ENCODE measurements around the gene ANAPC2. TPM values are rescaled to one million over a fixed set of nuclear protein-coding genes. Genes with fewer than 3 reads are reported as not detected.

Gene ANAPC2
- polyA plus RNA-seq, 6 donors from 2014 or later, result 6.1 to 9.3 (median 7.5) TPM

DNA sequence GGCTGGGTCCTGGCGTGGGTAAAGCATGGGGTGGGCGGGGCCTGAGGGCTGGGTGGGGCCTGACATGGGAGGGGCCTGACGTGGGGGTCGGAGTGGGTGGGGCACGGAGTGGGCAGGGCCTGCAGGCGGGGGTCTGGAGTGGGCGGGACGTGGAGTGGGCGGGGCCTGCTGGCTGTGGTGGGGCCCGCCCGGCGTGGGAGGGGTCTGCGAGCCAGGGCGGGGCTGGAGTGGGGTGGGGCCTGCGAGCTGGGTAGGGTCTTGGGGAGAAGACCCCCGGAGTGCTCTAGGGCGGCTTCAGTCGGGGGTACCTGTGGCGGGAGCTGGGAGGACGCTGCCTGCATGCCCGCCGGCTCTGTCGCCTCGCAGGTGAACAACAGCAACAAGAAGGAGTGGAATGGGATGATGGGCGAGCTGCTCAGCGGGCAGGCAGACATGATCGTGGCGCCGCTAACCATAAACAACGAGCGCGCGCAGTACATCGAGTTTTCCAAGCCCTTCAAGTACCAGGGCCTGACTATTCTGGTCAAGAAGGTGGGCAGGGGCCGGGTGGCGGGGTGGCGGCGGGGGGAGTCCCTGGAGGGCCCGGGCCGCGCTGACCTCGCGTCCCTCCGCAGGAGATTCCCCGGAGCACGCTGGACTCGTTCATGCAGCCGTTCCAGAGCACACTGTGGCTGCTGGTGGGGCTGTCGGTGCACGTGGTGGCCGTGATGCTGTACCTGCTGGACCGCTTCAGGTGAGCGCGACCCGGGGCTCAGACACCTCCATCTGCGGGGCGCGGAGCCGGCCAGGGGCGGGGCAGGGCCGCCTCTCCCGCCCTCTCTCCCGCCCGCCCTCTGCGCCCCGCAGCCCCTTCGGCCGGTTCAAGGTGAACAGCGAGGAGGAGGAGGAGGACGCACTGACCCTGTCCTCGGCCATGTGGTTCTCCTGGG, 26.5 kb downstream of the ANAPC2 start:
- no peak for DNase-seq
- peaks cover 23 to 81% (median 74%) of the 10 kb centered on the region in 3 donors for H3K27me3 Mint-ChIP-seq
- peaks cover 19 to 21% (median 19%) of the 10 kb centered on the region in 3 donors for H3K4me1 Mint-ChIP-seq
- H3K36me3 Mint-ChIP-seq, result no peaks in the 10 kb centered on the region
- peaks cover 0 to 1% (median 0%) of the 10 kb centered on the region in 7 donors for H3K9me3 Mint-ChIP-seq
- no peak overlapping the region for H3K27ac Mint-ChIP-seq
- H3K4me3 Mint-ChIP-seq, result peak overlapping the region in 2 of 8 donors; percentile 20 to 47
- ATAC-seq (ENCODE audit: low read depth in 2 of 2), result no peak

DNA sequence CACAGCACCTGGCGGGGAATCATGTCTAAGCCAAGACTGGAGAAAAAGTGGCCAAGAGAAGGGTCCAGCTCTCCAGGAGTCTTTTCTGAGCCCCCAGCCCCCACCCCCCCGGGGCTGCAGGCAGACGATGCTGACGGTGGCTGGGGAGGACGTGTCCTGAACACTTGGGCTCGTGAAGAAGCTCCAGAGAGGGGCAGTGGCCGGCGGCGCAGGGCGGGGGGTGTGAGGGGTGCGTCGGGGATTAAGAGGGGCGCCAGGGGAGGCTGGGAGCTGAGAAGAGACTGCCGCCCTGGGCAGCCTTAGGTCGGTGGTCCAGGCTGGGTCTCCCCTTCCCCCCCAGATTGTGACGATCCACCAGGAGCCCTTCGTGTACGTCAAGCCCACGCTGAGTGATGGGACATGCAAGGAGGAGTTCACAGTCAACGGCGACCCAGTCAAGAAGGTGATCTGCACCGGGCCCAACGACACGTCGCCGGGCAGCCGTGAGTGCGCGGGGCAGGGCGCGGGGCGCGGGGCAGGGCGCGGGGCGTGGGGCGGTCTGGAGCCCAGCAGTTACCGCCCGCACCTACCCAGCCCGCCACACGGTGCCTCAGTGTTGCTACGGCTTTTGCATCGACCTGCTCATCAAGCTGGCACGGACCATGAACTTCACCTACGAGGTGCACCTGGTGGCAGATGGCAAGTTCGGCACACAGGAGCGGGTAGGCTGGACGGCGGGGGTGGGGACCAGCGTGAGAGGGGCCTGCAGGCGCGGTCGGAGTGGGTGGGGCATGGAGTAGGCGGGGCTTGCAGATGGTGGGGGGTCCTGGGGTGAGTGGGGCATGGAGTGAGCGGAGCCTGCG, 27.4 kb downstream of the ANAPC2 start:
- Mint-ChIP-seq H3K27ac (no peak overlapping the region), H3K27me3 (peaks cover 23 to 81% (median 65%) of the 10 kb centered on the region in 3 donors), H3K4me3 (no peak overlapping the region), H3K4me1 (peaks cover 17 to 30% (median 19%) of the 10 kb centered on the region in 3 donors), H3K36me3 (no peaks in the 10 kb centered on the region), H3K9me3 (no peaks in the 10 kb centered on the region)
- DNase-seq, result no peak
- ATAC-seq (ENCODE audit: low read depth in 2 of 2), result peak in 1 of 2 donors; percentile 12

DNA sequence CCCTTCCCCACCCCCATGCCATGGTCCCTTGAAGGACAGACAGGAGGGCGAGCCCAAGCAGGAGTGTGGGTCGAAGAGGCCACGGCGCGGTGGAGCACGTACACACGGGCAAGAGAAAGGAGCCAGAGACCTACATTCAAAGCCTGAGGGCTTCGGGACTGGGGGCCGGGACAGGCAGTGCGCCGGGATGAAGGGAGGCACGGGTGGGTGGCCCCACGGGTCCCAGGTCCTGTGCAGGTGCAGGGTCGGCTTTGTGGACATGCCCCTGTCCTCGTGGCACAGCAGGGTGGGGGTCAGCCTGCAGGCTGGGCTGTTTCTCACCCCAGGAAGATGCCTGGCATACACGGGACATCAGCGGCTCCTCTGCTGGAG, 28.3 kb downstream of the ANAPC2 start:
- Mint-ChIP-seq H3K27me3 (peaks cover 26 to 81% (median 56%) of the 10 kb centered on the region in 3 donors), H3K9me3 (no peaks in the 10 kb centered on the region), H3K4me3 (no peak overlapping the region), H3K4me1 (peaks cover 17 to 30% (median 19%) of the 10 kb centered on the region in 3 donors), H3K27ac (peak overlapping the region in 1 of 6 donors; percentile 89), H3K36me3 (no peaks in the 10 kb centered on the region)
- ATAC-seq (ENCODE audit: low read depth in 2 of 2) (no peak), DNase-seq (no peak)

DNA sequence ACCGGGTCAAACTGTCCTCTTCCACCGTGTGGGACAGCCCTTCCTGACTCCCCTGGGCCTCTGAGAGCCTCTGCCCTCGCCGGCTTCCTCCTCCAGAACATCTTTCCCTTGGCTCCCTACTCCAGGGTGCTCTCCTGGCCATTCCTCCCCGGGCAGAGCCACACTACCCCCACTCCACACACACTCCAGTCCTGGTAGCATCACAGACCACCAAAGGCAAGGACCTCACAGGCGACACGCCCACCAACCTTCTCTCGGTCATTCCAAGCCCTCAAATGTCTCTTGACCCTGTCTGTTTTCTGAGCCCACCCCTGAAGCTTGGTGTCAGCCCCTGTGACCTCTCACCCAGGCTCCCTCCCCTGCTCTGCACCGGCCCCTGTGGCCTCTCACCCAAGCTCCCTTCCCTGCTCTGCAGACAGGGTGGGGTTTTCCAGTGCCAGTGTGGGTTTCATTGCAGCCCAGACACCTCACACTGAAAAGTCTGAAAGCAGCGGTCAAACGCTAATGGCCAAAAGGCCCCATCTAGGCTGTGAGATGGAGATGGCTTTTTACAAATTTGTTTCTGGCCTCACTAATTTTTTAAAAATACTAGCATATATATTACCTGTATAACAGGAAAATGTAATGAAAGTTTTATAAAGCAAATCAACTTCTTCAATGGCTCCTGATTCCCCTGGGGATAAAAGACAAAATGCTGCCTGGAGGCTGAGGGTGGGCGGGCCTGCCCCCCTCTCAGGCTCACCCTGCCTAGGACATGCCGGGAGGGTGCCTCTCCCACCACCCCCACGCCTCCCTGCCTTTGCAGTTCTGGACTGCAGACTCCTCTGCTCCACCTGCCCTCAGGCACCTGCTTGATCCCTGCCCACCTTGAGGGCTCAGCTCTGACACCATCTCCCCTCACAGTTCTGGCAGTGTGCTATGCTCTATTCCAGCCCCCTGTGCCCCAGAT, 29.0 kb downstream of the ANAPC2 start:
- no peaks in the 10 kb centered on the region for H3K36me3 Mint-ChIP-seq
- DNase-seq (no peak), ATAC-seq (ENCODE audit: low read depth in 2 of 2) (no peak)
- H3K4me1 Mint-ChIP-seq, result peaks cover 17 to 30% (median 19%) of the 10 kb centered on the region in 3 donors
- peak overlapping the region in 4 of 6 donors; percentile 31 to 89 (median 36) for H3K27ac Mint-ChIP-seq
- H3K9me3 Mint-ChIP-seq, result no peaks in the 10 kb centered on the region
- H3K4me3 Mint-ChIP-seq, result peak overlapping the region in 2 of 8 donors; percentile 3 to 17
- peaks cover 30 to 80% (median 49%) of the 10 kb centered on the region in 3 donors for H3K27me3 Mint-ChIP-seq

DNA sequence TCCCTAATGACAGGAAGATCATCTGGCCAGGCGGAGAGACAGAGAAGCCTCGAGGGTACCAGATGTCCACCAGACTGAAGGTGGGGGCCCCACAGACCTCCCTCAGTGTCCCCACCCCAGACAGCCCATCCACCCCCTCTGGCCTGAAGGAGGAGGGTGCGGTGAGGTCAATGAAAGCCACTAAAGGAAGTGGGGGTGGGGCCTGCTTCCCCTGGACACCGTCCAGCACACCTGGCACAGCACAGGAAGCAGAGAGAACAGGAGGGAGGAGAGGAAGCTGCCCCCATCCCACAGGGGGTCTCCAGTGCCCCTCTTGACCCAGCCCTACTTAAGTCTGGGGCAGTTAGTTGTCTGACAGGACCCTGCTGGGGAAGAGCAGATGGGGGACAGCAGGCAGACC, 29.7 kb downstream of the ANAPC2 start:
- Mint-ChIP-seq H3K27me3 (peaks cover 30 to 75% (median 45%) of the 10 kb centered on the region in 3 donors), H3K9me3 (no peaks in the 10 kb centered on the region), H3K27ac (peak overlapping the region in 1 of 6 donors; percentile 31), H3K4me3 (peak overlapping the region in 1 of 8 donors; percentile 12), H3K4me1 (peaks cover 17 to 30% (median 19%) of the 10 kb centered on the region in 3 donors), H3K36me3 (no peaks in the 10 kb centered on the region)
- ATAC-seq (ENCODE audit: low read depth in 2 of 2), result no peak
- DNase-seq, result no peak

DNA sequence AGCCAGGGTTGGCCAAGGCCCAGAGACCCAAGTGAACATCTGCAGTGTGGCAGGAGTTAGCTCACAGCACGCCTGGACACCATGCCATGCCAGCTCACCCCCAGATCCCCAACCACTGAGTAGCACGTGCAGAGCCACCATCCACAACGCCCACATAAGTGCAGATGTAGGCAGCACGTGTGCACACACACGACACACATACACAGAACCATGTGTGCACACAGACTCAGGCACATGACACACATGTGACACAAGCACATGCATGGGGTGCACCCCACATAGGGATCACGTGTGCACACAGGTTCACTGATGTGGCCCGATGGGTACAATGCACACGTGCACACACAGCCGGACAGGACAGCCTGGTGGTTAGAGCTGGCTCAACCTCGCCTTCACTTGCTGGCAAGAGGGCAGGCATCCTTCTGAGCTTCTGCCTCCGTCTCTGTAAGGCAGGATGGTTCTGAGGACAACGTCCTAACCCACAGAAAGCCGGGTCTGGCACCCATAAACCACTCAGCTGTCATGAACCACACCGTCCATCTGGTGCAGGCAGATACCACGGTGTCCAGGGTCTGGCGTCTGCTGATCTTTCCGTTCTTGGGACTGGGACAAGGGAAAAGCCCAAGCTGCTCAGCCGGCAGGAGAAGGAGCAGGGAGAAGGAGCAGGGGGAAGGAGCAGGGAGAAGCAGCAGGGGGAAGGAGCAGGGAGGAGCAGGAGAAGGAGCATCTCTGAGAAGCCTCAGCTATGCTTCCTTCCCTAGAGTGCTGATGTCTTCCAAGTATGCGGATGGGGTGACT, 30.5 kb downstream of the ANAPC2 start:
- H3K4me1 Mint-ChIP-seq, result peaks cover 17 to 30% (median 17%) of the 10 kb centered on the region in 3 donors
- ATAC-seq (ENCODE audit: low read depth in 2 of 2), result no peak

DNA sequence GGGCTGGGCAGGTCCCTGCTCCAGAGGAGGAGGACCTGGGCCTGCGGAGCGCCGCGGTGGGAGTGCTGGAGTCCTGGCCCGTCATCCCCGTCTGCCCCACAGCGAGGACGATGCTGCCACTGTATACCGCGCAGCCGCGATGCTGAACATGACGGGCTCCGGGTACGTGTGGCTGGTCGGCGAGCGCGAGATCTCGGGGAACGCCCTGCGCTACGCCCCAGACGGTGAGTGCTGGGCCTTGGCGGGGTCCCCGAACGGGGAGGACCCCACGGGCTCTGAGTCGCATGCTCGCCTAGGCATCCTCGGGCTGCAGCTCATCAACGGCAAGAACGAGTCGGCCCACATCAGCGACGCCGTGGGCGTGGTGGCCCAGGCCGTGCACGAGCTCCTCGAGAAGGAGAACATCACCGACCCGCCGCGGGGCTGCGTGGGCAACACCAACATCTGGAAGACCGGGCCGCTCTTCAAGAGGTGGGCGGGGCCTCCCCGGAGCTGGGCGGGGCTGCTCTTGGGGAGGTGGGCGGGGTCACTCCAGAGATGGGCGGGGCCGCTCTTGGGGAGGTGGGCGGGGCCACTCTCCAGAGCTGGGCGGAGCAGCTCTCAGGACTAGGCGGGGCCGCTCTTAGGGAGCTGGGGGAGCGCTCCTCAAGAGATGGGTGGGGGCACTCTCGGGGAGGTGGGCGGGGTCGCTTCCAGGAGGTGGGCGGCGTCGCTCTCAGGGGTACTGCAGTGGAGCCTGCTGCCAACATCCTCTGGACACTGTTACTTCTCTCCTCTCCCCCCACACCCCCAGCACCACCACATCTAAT, 31.6 kb downstream of the ANAPC2 start:
- peak; percentile 67 for ATAC-seq (ENCODE audit: low read depth in 2 of 2)

More for the DNA sequence above, 30.5 kb downstream of the ANAPC2 start:
- Mint-ChIP-seq H3K27me3 (peaks cover 30 to 69% (median 37%) of the 10 kb centered on the region in 3 donors), H3K27ac (peak overlapping the region in 2 of 6 donors; percentile 41 to 77), H3K36me3 (no peaks in the 10 kb centered on the region), H3K4me3 (peak overlapping the region in 5 of 8 donors; percentile 6 to 47 (median 32)), H3K9me3 (no peaks in the 10 kb centered on the region)
- DNase-seq, result no peak

DNA sequence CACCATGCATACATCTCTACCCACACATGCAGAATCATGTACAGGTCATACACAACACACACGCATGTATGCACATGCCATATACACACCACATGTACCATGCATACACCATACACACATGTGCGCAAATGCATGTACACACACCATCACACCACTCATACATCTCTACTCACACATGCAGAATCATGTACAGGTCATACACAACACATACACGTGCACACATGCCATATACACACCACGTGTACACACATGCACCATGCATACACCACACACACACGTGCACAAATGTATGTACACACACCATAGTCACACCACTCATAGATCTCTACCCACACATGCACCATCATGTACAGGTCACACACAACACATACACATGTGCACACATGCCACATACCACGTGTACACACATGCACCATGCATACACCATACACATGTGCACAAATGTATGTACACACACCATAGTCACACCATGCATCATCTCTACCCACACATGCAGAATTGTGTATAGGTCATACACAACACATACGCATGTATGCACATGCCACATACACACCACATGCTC, 35.4 kb downstream of the ANAPC2 start:
- Mint-ChIP-seq H3K27me3 (peaks cover 10 to 44% (median 15%) of the 10 kb centered on the region in 3 donors), H3K4me3 (no peak overlapping the region), H3K4me1 (peaks cover 5 to 23% (median 20%) of the 10 kb centered on the region in 3 donors), H3K36me3 (no peaks in the 10 kb centered on the region), H3K27ac (no peak overlapping the region), H3K9me3 (peaks cover 0 to 8% (median 0%) of the 10 kb centered on the region in 7 donors)
- ATAC-seq (ENCODE audit: low read depth in 2 of 2), result no peak
- no peak for DNase-seq

More for the DNA sequence above, 31.6 kb downstream of the ANAPC2 start:
- peaks cover 30 to 65% (median 33%) of the 10 kb centered on the region in 3 donors for H3K27me3 Mint-ChIP-seq
- no peaks in the 10 kb centered on the region for H3K36me3 Mint-ChIP-seq
- H3K4me3 Mint-ChIP-seq, result peak overlapping the region in 6 of 8 donors; percentile 35 to 86 (median 60)
- H3K9me3 Mint-ChIP-seq, result no peaks in the 10 kb centered on the region
- peak; percentile 36 for DNase-seq
- peaks cover 15 to 30% (median 18%) of the 10 kb centered on the region in 3 donors for H3K4me1 Mint-ChIP-seq
- peak overlapping the region in 2 of 6 donors; percentile 38 to 41 for H3K27ac Mint-ChIP-seq

DNA sequence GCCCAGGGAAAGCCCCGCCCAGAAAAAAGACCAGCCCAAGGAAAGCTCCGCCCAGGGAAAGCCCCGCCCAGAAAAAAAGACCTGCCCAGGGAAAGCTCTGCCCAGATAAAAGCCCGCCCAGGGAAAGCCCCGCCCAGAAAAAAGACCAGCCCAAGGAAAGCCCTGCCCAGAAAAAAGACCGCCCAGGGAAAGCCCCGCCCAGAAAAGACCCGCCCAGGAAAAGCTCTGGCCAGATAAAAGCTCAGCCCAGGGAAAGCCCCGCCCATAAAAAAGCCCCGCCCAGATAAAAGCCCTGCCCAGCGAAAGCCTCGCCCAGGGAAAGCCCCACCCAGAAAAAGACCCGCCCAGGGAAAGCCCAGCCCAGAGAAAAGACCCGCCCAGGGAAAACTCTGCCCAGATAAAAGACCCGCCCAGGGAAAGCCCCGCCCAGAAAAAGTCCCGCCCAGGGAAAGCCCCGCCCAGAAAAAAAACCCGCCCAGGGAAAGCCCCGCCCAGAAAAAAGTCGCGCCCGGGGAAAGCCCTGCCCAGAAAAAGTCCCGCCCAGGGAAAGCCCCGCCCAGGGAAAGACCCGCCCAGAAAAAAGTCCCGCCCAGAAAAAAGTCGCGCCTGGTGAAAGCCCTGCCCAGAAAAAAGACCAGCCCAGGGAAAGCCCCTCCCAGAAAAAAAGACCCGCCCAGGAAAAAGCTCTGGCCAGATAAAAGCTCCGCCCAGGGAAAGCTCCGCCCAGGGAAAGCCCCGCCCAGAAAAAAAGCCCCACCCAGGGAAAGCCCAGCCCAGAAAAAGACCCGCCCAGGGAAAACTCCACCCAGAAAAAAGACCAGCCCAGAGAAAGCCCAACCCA, 37.5 kb downstream of the ANAPC2 start:
- Mint-ChIP-seq H3K4me1 (peaks cover 5 to 17% (median 12%) of the 10 kb centered on the region in 3 donors), H3K9me3 (peaks cover 0 to 8% (median 0%) of the 10 kb centered on the region in 7 donors), H3K27ac (peak overlapping the region in 5 of 6 donors; percentile 93 to 100 (median 99)), H3K36me3 (no peaks in the 10 kb centered on the region), H3K4me3 (peak overlapping the region in 6 of 8 donors; percentile 16 to 82 (median 56)), H3K27me3 (peaks cover 11 to 37% (median 16%) of the 10 kb centered on the region in 3 donors)
- ATAC-seq (ENCODE audit: low read depth in 2 of 2) (peak; percentile 39 to 44), DNase-seq (no peak)

DNA sequence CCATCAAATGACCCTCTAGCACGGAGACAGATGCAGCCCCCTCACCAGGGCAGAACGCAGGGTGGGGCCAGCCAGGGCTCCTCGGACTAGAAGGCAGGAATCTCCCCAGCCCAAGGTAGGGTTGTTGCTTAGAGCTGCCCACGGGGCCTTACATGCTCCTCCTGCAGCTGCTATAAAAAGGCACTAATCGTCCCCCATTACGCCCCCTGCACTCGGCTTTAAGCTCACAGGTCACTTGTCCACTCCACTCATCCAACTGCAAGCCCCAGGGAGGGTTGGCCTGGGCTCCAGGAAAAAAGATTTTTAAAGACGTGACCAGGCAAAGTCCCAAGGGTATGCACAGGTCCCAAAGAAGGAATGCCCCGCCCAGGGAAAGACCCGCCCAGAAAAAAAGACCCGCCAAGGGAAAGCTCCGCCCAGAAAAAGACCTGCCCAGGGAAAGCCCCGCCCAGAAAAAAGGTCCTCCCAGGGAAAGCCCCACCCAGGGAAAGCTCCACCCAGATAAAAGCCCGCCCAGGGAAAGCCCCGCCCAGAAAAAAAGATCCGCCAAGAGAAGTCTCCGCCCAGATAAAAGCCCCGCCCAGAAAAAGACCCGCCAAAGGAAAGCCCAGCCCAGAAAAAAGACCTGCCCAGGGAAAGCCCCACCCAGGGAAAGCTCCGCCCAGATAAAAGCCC, 38.3 kb downstream of the ANAPC2 start:
- Mint-ChIP-seq H3K9me3 (peaks cover 0 to 8% (median 0%) of the 10 kb centered on the region in 7 donors), H3K36me3 (no peaks in the 10 kb centered on the region), H3K27me3 (peaks cover 8 to 30% (median 16%) of the 10 kb centered on the region in 3 donors), H3K4me1 (peaks cover 5 to 17% (median 12%) of the 10 kb centered on the region in 3 donors), H3K4me3 (peak overlapping the region in 1 of 8 donors; percentile 82), H3K27ac (peak overlapping the region in 4 of 6 donors; percentile 50 to 99 (median 93))
- ATAC-seq (ENCODE audit: low read depth in 2 of 2) (no peak), DNase-seq (no peak)
